Measurements from ENCODE around the gene PRR4. TPM values are rescaled to one million over a fixed set of nuclear protein-coding genes. Genes with fewer than 3 reads are reported as not detected.

Gene PRR4
- total RNA-seq, 4 donors from 2014 or later = 2.2 to 11.4 (median 6.2) TPM

DNA sequence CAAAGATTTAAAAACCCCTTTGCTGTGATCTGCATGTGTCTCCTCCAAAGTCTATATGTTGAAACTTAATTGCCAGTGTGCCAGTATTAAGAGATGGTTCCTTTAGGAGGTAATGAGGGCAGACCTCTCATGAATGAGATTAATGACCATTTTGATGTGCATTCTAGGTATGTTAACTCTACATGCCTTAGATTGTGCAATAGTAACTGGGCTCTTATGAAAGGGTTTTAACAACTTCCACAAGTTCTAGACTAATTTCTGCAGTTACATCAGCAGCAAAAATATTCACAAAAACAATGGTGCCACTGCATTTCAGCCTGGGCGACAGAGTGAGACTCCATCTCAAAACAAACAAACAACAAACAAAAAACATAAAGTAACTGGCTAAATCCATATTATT lies 19.3 kb downstream of the PRR4 start:
- TF ChIP-seq, protein P1, sequence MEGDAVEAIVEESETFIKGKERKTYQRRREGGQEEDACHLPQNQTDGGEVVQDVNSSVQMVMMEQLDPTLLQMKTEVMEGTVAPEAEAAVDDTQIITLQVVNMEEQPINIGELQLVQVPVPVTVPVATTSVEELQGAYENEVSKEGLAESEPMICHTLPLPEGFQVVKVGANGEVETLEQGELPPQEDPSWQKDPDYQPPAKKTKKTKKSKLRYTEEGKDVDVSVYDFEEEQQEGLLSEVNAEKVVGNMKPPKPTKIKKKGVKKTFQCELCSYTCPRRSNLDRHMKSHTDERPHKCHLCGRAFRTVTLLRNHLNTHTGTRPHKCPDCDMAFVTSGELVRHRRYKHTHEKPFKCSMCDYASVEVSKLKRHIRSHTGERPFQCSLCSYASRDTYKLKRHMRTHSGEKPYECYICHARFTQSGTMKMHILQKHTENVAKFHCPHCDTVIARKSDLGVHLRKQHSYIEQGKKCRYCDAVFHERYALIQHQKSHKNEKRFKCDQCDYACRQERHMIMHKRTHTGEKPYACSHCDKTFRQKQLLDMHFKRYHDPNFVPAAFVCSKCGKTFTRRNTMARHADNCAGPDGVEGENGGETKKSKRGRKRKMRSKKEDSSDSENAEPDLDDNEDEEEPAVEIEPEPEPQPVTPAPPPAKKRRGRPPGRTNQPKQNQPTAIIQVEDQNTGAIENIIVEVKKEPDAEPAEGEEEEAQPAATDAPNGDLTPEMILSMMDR (IDR thresholded peaks at IDR 0.05) = no peak
- TF ChIP-seq EP300 (IDR thresholded peaks at IDR 0.05) = no peak
- TF ChIP-seq POLR2A (IDR thresholded peaks at IDR 0.05) = no peak
- no peaks in the 10 kb centered on the region for H3K9me3 ChIP-seq
- WGBS, 2 donors = 90 to 94% methylated on average over 1 of the region's 1 CpG

DNA sequence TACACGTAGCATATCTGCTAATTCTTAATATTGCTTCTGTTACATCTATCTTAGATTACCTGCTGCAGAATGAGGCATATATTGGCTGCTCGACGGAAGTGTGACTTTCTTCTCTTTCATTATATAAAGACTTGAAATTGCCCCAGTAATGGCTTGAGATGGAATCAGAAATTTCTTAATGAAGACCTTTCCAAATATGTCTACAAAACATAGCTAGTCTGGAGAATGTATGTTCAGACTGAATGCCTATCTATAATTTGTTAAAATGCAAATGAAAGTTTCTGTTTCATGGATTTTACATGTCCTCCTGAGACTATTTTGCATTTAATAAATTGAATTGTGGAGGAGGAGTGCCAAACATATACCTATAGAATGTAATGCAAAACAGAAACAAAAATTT lies 23.0 kb downstream of the PRR4 start, which contains the start of gene TAS2R10:
TAS2R10 (minus strand) TSS at position 101 of the 400 bp plus-strand sequence; CDS start at position 12, 89 bp downstream.
- no peak for DNase-seq (ENCODE audit: low spot score in 2 of 2)
- H3K9me3 ChIP-seq = no peaks in the 10 kb centered on the region

More for the DNA sequence above, 19.3 kb downstream of the PRR4 start:
- no peaks in the 10 kb centered on the region for H3K27me3 ChIP-seq
- no peaks in the 10 kb centered on the region for H3K36me3 ChIP-seq
- H3K27ac ChIP-seq = no peak overlapping the region
- no peaks in the 10 kb centered on the region for H3K4me1 ChIP-seq
- no peak for DNase-seq (ENCODE audit: low spot score in 2 of 2)
- H3K4me3 ChIP-seq = no peak overlapping the region

DNA sequence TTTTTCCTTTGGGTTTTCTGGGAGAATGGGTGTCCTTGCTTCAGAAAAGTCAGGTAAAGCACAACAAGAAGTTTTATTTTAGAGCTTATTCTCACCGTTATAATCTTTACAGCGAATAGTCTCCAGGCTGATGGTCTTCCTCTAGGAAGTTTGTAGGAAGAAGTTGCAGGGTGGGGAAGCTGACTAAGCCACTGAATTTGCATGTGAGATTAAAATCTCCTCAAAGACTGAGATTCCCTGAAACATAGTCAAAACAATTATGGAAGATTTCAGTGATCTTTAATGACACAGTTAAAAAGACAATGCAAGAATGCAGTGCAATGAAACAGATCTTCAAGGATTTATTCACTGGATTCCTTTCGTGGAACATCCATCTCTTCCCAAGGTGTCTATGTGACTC lies 24.3 kb downstream of the PRR4 start:
- TF ChIP-seq, protein P1 (IDR thresholded peaks at IDR 0.05) = no peak
- TF ChIP-seq EP300 (IDR thresholded peaks at IDR 0.05) = no peak
- TF ChIP-seq POLR2A (IDR thresholded peaks at IDR 0.05) = no peak
- no peaks in the 10 kb centered on the region for H3K36me3 ChIP-seq
- no peak overlapping the region for H3K4me3 ChIP-seq
- no peak for DNase-seq (ENCODE audit: low spot score in 2 of 2)
- H3K27ac ChIP-seq = no peak overlapping the region
- H3K9me3 ChIP-seq = no peaks in the 10 kb centered on the region
- H3K27me3 ChIP-seq = no peaks in the 10 kb centered on the region
- 90 to 94% methylated on average over 3 of the region's 3 CpGs for WGBS, 2 donors
- H3K4me1 ChIP-seq = no peaks in the 10 kb centered on the region

More for the DNA sequence above, 23.0 kb downstream of the PRR4 start, which contains the start of gene TAS2R10:
- Histone ChIP-seq H3K27ac (no peak within 1 kb of the TSS), H3K4me3 (no peak within 1 kb of the TSS), H3K4me1 (no peaks in the 10 kb centered on the region), H3K36me3 (no peaks in the 10 kb centered on the region), H3K27me3 (no peaks in the 10 kb centered on the region)
- WGBS, 2 donors = 87 to 88% methylated on average over 3 of the region's 3 CpGs
- TF ChIP-seq POLR2A (IDR thresholded peaks at IDR 0.05) = no peak
- TF ChIP-seq EP300 (IDR thresholded peaks at IDR 0.05) = no peak
- TF ChIP-seq, protein P1 (IDR thresholded peaks at IDR 0.05) = no peak

DNA sequence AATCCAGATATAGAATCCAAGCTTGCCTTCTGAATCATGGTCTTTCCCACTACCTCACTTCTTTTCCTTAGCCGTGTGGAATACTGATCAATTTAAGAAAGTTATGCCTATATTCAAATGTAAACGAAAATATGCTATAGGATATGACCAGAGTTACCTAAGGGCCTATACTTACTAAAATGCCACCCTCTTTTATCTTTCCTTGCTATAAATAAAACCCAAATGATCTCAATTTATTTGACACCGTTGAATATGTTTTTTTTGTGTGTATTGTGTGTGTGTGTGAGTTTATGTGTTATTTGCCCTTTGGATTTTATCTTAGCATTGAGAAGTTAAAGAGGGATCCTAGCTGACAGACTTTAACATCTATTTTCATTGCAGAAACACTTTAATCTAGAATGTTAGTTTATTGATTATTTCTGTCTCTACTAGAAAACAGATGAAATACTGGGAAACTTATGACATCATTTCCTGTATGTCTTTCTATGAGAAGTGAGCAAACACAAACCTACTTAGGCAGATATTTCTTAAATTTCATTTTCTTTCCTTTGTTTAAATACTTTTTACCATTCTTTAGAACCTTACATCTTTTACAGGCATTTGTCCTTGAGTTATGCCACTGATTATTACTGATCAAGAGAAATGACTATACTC lies 37.3 kb downstream of the PRR4 start:
- peaks cover 0 to 9% (median 3%) of the 10 kb centered on the region in 4 donors for H3K9me3 ChIP-seq
- H3K4me1 ChIP-seq = no peaks in the 10 kb centered on the region
- DNase-seq (ENCODE audit: low spot score in 2 of 2) = no peak
- no peak overlapping the region for H3K27ac ChIP-seq
- H3K4me3 ChIP-seq = no peak overlapping the region
- H3K27me3 ChIP-seq = no peaks in the 10 kb centered on the region
- H3K36me3 ChIP-seq = no peaks in the 10 kb centered on the region
- 82 to 86% methylated on average over 3 of the region's 3 CpGs for WGBS, 2 donors
- TF ChIP-seq EP300 (IDR thresholded peaks at IDR 0.05) (no peak), POLR2A (IDR thresholded peaks at IDR 0.05) (no peak)
- TF ChIP-seq, protein P1 (IDR thresholded peaks at IDR 0.05) = no peak

DNA sequence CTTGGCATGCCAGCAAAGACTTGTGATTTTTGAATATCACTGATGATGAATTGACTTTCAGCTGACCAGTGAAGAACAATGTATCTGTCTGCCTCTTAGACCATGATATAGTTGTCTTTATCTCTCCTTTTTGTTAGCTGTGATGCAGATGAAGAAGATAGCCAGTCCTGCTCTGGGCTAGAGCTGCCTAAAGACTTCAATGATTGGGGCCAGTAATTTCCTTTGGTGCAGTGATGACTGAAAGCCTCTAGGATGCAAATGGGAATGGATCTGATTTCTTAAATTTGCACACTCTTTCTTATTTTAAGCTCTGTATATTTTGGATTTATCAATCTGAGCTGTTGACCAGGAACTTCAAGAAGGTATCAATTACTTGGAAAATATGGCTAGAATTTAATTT lies 39.2 kb downstream of the PRR4 start, which contains the start of gene TAS2R9:
TAS2R9 (minus strand) TSS at position 101 of the 400 bp plus-strand sequence; CDS start at position 8, 93 bp downstream.
- Histone ChIP-seq H3K4me1 (no peaks in the 10 kb centered on the region), H3K36me3 (no peaks in the 10 kb centered on the region), H3K27me3 (no peaks in the 10 kb centered on the region), H3K27ac (no peak within 1 kb of the TSS), H3K4me3 (no peak within 1 kb of the TSS), H3K9me3 (peaks cover 0 to 6% (median 2%) of the 10 kb centered on the region in 4 donors)
- TF ChIP-seq, protein P1 (IDR thresholded peaks at IDR 0.05) = no peak
- TF ChIP-seq EP300 (IDR thresholded peaks at IDR 0.05) (no peak), POLR2A (IDR thresholded peaks at IDR 0.05) (no peak)
- DNase-seq (ENCODE audit: low spot score in 2 of 2) = no peak

Data from tibial nerve (tissue), 4 donors.